HEK293T (cell line): ENCODE results near the gene KCNQ5.
"Not testable (repeated sequence)": the region's sequence is repeated elsewhere in the genome, so short reads cannot be mapped to it uniquely, and the experiment has no call there.

ENCODE experiments used
- CTCF ChIA-PET: fragments of 350-600 bp; formaldehyde crosslinking; extraction: SDS; loops from one replicate; lab custom pipeline; 2021; ENCODE audit warnings: antibody characterized with exemption, inconsistent platforms; lab: Yijun Ruan, JAX
- POLR2A ChIA-PET: fragments of 350-600 bp; formaldehyde crosslinking; extraction: SDS; loops from one replicate; lab custom pipeline; 2020; ENCODE audit warnings: antibody characterized with exemption, inconsistent platforms; lab: Yijun Ruan, JAX
- DNase-seq: peaks from one replicate; pipeline ENCODE4 v3.0.0; 2012; ENCODE audit warnings: mixed read lengths; ENCODE audit errors: extremely low spot score
- ARNT ChIP-seq: fragments of 450-650 bp; IDR thresholded peaks from 2 replicates; pipeline ENCODE4 v1.6.1; 2017; ENCODE audit warnings: mild to moderate bottlenecking
- BHLHE40 ChIP-seq: fragments of 450-650 bp; IDR thresholded peaks from 2 replicates; pipeline ENCODE4 v1.6.1; 2016; ENCODE audit warnings: mild to moderate bottlenecking, moderate library complexity, borderline replicate concordance
- CTBP1 ChIP-seq: fragments of 450-650 bp; IDR thresholded peaks from 2 replicates; pipeline ENCODE4 v1.6.1; 2016; ENCODE audit warnings: borderline replicate concordance
- ELF4 ChIP-seq: fragments of 450-650 bp; IDR thresholded peaks from 2 replicates; pipeline ENCODE4 v1.6.1; 2017; ENCODE audit warnings: antibody characterized with exemption
- FOXA1 ChIP-seq: fragments of 450-650 bp; IDR thresholded peaks from 2 replicates; pipeline ENCODE4 v1.6.1; 2016; ENCODE audit warnings: mild to moderate bottlenecking
- FOXK2 ChIP-seq: fragments of 450-650 bp; IDR thresholded peaks from 2 replicates; pipeline ENCODE4 v1.6.1; 2016; ENCODE audit warnings: mild to moderate bottlenecking
- FOXM1 ChIP-seq: fragments of 450-650 bp; IDR thresholded peaks from 2 replicates; pipeline ENCODE4 v1.6.1; 2017; ENCODE audit warnings: mild to moderate bottlenecking, borderline replicate concordance
- HDGF ChIP-seq: fragments of 450-650 bp; IDR thresholded peaks from 2 replicates; pipeline ENCODE4 v1.6.1; 2017; ENCODE audit warnings: antibody characterized with exemption, borderline replicate concordance
- L3MBTL2 ChIP-seq: fragments of 450-650 bp; conservative IDR thresholded peaks from 2 replicates; pipeline ENCODE4 v1.6.1; 2016; ENCODE audit warnings: mild to moderate bottlenecking
- LEF1 ChIP-seq: fragments of 450-650 bp; IDR thresholded peaks from 2 replicates; pipeline ENCODE4 v1.6.1; 2017; ENCODE audit warnings: mild to moderate bottlenecking, borderline replicate concordance
- NFRKB ChIP-seq: fragments of 450-650 bp; IDR thresholded peaks from 2 replicates; pipeline ENCODE4 v1.6.1; 2016; ENCODE audit warnings: mild to moderate bottlenecking, moderate library complexity
- SP1 ChIP-seq: fragments of 450-650 bp; IDR thresholded peaks from 2 replicates; pipeline ENCODE4 v1.6.1; 2017
- SUZ12 ChIP-seq: fragments of 450-650 bp; IDR thresholded peaks from 2 replicates; pipeline ENCODE4 v1.6.1; 2016; ENCODE audit warnings: mild to moderate bottlenecking
- TARDBP ChIP-seq: fragments of 450-650 bp; IDR thresholded peaks from 2 replicates; pipeline ENCODE4 v1.6.1; 2016
- ZNF384 ChIP-seq: fragments of 450-650 bp; IDR thresholded peaks from 2 replicates; pipeline ENCODE4 v1.6.1; 2016
- TF ChIP-seq, protein P1 (sequence below): fragments of 450-650 bp; IDR thresholded peaks from 2 replicates; pipeline ENCODE4 v1.6.1; 2016

KCNQ5 gene

GRCh38 chr6:72886170-72886569, 264.3 kb downstream of the KCNQ5 start:
- TF ChIP-seq SUZ12 (no peak), HDGF (no peak), SP1 (no peak), FOXA1 (no peak), ZNF384 (no peak), NFRKB (no peak), L3MBTL2 (no peak), ELF4 (no peak)
- TF ChIP-seq, protein P1, sequence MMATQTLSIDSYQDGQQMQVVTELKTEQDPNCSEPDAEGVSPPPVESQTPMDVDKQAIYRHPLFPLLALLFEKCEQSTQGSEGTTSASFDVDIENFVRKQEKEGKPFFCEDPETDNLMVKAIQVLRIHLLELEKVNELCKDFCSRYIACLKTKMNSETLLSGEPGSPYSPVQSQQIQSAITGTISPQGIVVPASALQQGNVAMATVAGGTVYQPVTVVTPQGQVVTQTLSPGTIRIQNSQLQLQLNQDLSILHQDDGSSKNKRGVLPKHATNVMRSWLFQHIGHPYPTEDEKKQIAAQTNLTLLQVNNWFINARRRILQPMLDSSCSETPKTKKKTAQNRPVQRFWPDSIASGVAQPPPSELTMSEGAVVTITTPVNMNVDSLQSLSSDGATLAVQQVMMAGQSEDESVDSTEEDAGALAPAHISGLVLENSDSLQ = no peak
- DNase-seq = no peak
- CTCF ChIA-PET = no interaction called here
- POLR2A ChIA-PET = no interaction called here

DNA sequence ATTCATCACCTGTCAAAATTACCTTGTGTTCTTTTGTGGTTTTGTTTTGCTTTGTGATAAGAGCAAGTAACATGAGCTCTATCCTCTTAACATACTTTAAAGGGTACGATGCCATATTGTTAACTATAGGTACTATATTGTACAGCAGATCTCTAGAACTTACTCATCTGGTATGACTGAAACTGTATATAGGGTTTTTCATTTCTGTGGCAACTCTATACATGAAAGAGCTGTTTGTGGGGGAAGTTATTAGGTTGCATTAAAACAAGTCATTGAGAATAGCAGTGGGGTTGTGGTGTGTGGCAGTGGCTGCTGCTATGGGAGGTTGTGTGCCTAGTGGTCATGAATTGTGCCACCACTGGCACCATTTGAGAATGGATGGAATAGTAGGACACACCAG, 268.4 kb downstream of the KCNQ5 start:
- TF ChIP-seq ARNT (no peak), SUZ12 (no peak), HDGF (no peak), NFRKB (no peak), L3MBTL2 (no peak), FOXA1 (no peak), TARDBP (no peak), FOXM1 (no peak), SP1 (no peak), ELF4 (no peak), FOXK2 (no peak), BHLHE40 (no peak), LEF1 (no peak), CTBP1 (no peak), ZNF384 (no peak)
- TF ChIP-seq, protein P1 = no peak
- ChIA-PET POLR2A (no interaction called here), CTCF (no interaction called here)
- no peak for DNase-seq

- no peak for DNase-seq
- CTCF ChIA-PET = no interaction called here
- TF ChIP-seq ZNF384 (no peak), FOXA1 (no peak)
- POLR2A ChIA-PET = no interaction called here
Observed at GRCh38 chr6:72890671-72891070, 268.8 kb downstream of the KCNQ5 start.

- TF ChIP-seq ZNF384 (no peak), NFRKB (no peak), L3MBTL2 (no peak), TARDBP (no peak), ARNT (no peak), SP1 (no peak), CTBP1 (no peak), FOXK2 (no peak), SUZ12 (no peak), ELF4 (no peak), HDGF (no peak), BHLHE40 (no peak), FOXM1 (no peak), LEF1 (no peak), FOXA1 (no peak)
- TF ChIP-seq, protein P1 = no peak
- CTCF ChIA-PET = no interaction called here
- no peak for DNase-seq
- POLR2A ChIA-PET = no interaction called here
Observed at GRCh38 chr6:72892901-72893300, 271.0 kb downstream of the KCNQ5 start.

DNA sequence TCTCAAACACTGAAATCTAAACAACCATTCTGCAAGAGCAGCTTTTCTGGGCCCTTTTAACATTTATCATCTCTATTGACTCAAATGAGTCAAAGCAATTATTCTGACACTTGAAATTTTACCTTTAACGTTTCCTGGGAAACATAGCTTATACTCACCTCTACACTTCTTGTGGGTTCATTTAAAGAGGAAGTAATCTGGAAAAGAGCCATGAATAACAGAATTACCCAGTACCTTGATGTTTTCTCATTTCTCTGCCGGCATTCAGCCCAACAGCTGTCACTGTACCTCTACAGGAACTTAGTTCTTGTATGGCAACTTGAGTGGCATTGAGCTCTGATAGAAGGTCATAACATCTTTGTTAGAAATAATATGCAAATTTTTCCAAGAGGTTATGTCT, 272.2 kb downstream of the KCNQ5 start:
- no peak for DNase-seq
- ChIA-PET CTCF (interaction anchor here (0.6 kb wide), 1 partner anchor 9 kb away, joined by 3 read pairs; no protein-coding TSS in a partner anchor), POLR2A (no interaction called here)
- TF ChIP-seq FOXA1 (no peak), ARNT (no peak), HDGF (no peak), CTBP1 (no peak), SUZ12 (no peak), SP1 (no peak), LEF1 (no peak), BHLHE40 (no peak), ELF4 (no peak), FOXK2 (no peak), ZNF384 (no peak), FOXM1 (no peak), TARDBP (no peak), NFRKB (no peak), L3MBTL2 (no peak)
- TF ChIP-seq, protein P1 = no peak

GRCh38 chr6:72898313-72898712, 276.4 kb downstream of the KCNQ5 start:
- CTCF ChIA-PET, POLR2A ChIA-PET, DNase-seq: not testable (repeated sequence)
